ENCODE data around the gene AGAP3. TPM values are rescaled to one million over a fixed set of nuclear protein-coding genes. Genes with fewer than 3 reads are reported as not detected.

AGAP3 gene
- total and polyA plus RNA-seq, 2 of the 4 experiments (the other 2 are of a cell fraction) = 35.3 to 93.9 TPM

- dilution Hi-C loops (cut with HindIII; ENCODE audit: low sequenced_read_pairs, unreplicated experiment) = no loop called here
- H4K91ac ChIP-seq (ENCODE audit: insufficient read depth, low read depth, low read length) = no peak overlapping the region
- intact Hi-C loops (cut with micrococcal nuclease) = no loop called here
- in situ Hi-C loops (cut with MboI; ENCODE audit: low sequenced_read_pairs) = no loop called here
- H2BK120ac ChIP-seq (ENCODE audit: low read depth, low read length) = no peak overlapping the region
- ChIA-PET POLR2A (ENCODE audit: unreplicated experiment) (no interaction called here), CTCF (no interaction called here)
- WGBS, 2 experiments (ENCODE audit: extremely low coverage in 2 of 2, insufficient read length in 1 of 2) = 66% methylated on average over 5 of the region's 9 CpGs; no CpG with 5 or more reads in 1 of the 2 experiments
- no peak overlapping the region for H3K23ac ChIP-seq (ENCODE audit: low read depth, low read length)
- H3K4ac ChIP-seq (ENCODE audit: low read depth, low read length) = no peak overlapping the region
- no peak overlapping the region for H4K5ac ChIP-seq (ENCODE audit: low read depth, low read length)
- H3K27ac ChIP-seq (ENCODE audit: insufficient read depth, low read length) = no peak overlapping the region
- H3K56ac ChIP-seq (ENCODE audit: extremely low read depth, insufficient read depth, low read length) = no peak overlapping the region
- H3K4me3 ChIP-seq (ENCODE audit: insufficient read depth, low read depth, low read length) = no peak overlapping the region
- DNase-seq (no peak), ATAC-seq (ENCODE audit: low read depth) (no peak)
- no peaks in the 10 kb centered on the region for H3K9me1 ChIP-seq (ENCODE audit: insufficient read depth, low read length)
- H3K4me2 ChIP-seq (ENCODE audit: low read depth, low read length) = no peak overlapping the region
- no peaks in the 10 kb centered on the region for H4K20me1 ChIP-seq (ENCODE audit: insufficient read depth, low read length)
- H2BK5ac ChIP-seq (ENCODE audit: low read depth, low read length, poor library complexity, severe bottlenecking) = no peak overlapping the region
- H3K18ac ChIP-seq (ENCODE audit: low read depth, low read length) = no peak overlapping the region
- TF ChIP-seq ELK1 (IDR thresholded peaks at IDR 0.05; ENCODE audit: borderline replicate concordance, low read depth, low read length) (no peak), RFX5 (IDR thresholded peaks at IDR 0.05; ENCODE audit: low read depth, low read length) (no peak), MAZ (IDR thresholded peaks at IDR 0.05; ENCODE audit: borderline replicate concordance, low read depth, low read length) (no peak), FOS (IDR thresholded peaks at IDR 0.05; ENCODE audit: low read depth, low read length) (no peak), RCOR1 (IDR thresholded peaks at IDR 0.05; ENCODE audit: insufficient replicate concordance, low read length) (no peak), SMC3 (IDR thresholded peaks at IDR 0.05; ENCODE audit: low read depth, low read length) (no peak), RAD21 (IDR thresholded peaks at IDR 0.05; ENCODE audit: low read length) (no peak)
- no peaks in the 10 kb centered on the region for H3K79me1 ChIP-seq (ENCODE audit: low read depth in 1 of 2, low read length in 2 of 2)
- no peak overlapping the region for H4K8ac ChIP-seq (ENCODE audit: low read depth in 2 of 2, low read length in 2 of 2)
- no peak overlapping the region for H2AFZ ChIP-seq (replicated peaks; ENCODE audit: low read length, poor library complexity)
- no peak overlapping the region for H2AK9ac ChIP-seq (replicated peaks; ENCODE audit: low read depth, low read length, poor library complexity)
- no peaks in the 10 kb centered on the region for H3K36me3 ChIP-seq (ENCODE audit: control insufficient read depth, insufficient read depth, low read length)
- no peak overlapping the region for H3K14ac ChIP-seq (replicated peaks; ENCODE audit: low read depth, low read length)
- H2BK20ac ChIP-seq (ENCODE audit: low read depth, low read length) = no peak overlapping the region
- H2BK15ac ChIP-seq (ENCODE audit: low read depth, low read length) = no peak overlapping the region
- no TSS peak for BruUV-seq (replicated peaks)
- H3K9me3 ChIP-seq (ENCODE audit: control insufficient read depth, insufficient read depth, low read length) = no peaks in the 10 kb centered on the region; the same call in 1 of the 2 replicates
- no peak overlapping the region for H2AK5ac ChIP-seq (ENCODE audit: low read depth, low read length)
- peaks cover 66% of the 10 kb centered on the region for H3K27me3 ChIP-seq (ENCODE audit: control insufficient read depth, insufficient read depth, low read length)
- no peak overlapping the region for H3K9ac ChIP-seq (ENCODE audit: low read depth, low read length)
- H3K4me1 ChIP-seq (ENCODE audit: control insufficient read depth, insufficient read depth, low read length) = no peaks in the 10 kb centered on the region
These were observed 90.1 kb downstream of the AGAP3 start for GRCh38 chr7:151176401-151176800.
